ENCODE data around the gene JADE2.

- TF ChIP-seq CTCF (IDR thresholded peaks at IDR 0.05) (no peak), POLR2A (IDR thresholded peaks at IDR 0.05) (no peak)
Observed at GRCh38 chr5:134600600-134600999, 75.1 kb downstream of the JADE2 start.
